ENCODE results near the gene MYBPC2. TPM values are rescaled to one million over a fixed set of nuclear protein-coding genes. Genes with fewer than 3 reads are reported as not detected.

MYBPC2 gene
- total RNA-seq (2022; extraction: Qiagen RNA extraction) = not detected in 5 replicates

DNA sequence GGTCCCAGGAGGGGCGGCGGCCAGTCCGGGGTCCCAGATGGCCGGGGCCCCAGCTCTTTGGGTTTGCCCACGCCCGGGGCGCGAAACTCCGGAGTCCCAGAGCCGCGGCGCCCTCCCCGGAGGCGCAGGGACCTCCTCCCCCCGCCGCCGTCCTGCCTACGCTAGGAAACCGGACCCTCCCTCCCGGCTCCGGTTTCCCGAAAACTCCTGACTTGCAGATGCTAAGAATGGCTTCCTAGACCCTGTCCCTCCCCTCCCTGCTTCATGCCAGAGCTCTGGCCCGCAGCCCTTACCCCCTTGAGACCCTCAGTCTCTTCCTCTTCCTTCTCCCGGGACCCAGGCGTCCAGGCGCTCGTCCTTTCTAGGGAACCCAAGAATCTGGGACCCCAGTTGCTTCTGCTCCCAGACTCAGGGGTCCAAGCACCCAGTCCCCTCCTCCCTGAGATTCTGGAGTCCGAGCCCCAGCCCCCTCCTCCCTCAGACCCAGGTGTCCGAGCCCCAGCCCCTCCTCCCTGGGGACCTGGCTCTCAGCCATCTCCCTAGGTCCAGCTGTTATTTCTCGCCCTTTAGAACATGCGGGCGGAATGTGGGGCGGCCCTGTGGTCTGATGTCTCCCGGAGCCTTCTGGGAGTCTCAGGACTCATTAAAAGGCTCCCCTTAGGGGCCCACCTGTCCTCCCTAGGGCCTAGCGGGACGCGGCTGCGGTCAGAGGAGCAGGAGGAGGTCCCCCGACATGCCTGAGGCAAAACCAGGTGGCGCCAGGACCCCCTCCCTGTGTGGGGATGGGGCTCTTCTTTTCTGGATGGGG is at the start of gene MYBPC2:
TSS of gene MYBPC2 (plus strand) at position 672 of the 808 bp plus-strand sequence. CDS start at position 734, 62 bp downstream.

DNA sequence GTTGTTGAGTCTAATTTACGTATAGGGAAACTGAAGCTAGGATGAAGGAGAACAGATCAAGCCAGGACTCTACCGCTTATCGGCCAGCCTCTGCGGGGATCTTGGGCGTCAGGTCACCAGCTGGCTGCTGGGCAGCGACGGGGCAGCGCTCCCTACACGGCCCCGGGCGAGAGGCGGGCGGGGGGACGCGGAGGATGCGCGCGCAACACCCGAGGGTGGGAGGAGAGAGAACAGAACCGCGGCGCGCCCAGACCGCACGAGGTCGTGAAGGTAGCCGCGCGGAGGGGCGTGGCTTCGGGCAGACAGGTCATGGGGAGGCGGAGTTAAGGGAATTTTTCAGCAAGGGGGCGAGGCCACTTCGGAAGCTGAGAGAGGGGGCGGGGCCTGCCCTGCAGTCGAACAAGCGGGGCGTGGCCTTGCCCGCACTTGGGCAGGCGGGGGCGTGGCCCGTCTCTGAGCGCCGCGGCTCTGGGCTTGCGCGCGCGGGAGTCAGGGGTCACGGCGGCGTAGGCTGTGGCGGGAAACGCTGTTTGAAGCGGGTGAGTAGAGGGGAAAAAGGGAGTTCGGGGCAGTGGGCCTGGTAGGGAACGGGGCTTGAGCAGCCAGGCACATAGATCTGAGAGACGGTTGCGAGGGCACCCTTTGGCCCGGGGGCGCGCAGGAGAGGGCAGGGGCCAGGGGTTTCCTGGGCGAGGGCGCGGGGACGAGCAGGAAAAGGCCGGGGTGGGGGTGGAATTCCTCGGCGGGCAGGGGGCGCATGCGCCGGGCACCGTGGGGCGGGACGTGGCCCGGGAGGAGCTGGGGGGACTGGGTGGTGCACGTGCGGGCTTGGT is 48.6 kb upstream of the MYBPC2 start, which contains the start of gene POLD1:
TSS of gene POLD1 (plus strand) at position 496 of the 833 bp plus-strand sequence. CDS start 14,505 bp downstream, outside the sequence.

DNA sequence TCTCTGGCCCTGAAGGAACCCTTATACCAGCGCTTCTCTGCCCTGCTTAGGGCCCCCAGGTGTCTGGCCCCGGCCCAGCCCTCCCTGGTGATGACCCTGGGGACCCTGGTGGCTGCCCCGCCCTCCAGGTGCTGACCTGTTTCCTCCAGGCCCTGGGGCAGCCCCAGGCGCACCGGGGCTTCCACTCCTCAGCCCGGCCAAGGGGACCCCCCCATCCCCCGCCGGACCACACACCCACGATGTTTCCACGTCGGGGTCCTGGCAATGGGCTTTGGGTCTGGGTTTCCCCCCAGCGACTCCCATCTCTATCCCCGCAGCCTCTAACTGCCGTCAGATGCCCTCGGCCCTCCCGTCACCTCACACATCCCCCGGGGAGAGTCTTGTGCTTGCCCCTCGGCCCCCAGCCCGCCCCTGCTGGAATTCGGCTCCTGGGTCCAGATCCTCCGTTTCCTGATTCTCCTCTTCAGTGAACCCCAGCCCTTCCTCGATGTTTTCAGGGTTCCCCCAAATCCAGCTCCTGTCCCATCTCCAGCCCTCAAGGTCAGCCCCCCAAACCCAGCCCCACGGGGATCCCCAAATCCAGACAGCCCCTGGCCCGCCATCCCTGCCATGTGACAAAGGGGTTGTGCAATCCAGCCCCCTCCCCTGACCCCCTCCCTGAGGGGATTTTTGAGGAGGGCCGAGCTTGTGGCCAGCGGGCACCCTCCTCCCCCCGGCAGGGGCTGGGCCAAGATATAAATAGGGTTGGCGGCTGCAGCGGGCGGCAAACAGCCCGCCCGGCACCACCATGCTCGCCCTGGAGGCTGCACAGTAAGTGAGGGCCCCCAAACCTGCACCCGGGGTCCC is 14.3 kb upstream of the MYBPC2 start, which contains the start of gene SPIB:
TSS of gene SPIB (plus strand) at position 763 of the 846 bp plus-strand sequence. CDS start at position 788, 25 bp downstream.

DNA sequence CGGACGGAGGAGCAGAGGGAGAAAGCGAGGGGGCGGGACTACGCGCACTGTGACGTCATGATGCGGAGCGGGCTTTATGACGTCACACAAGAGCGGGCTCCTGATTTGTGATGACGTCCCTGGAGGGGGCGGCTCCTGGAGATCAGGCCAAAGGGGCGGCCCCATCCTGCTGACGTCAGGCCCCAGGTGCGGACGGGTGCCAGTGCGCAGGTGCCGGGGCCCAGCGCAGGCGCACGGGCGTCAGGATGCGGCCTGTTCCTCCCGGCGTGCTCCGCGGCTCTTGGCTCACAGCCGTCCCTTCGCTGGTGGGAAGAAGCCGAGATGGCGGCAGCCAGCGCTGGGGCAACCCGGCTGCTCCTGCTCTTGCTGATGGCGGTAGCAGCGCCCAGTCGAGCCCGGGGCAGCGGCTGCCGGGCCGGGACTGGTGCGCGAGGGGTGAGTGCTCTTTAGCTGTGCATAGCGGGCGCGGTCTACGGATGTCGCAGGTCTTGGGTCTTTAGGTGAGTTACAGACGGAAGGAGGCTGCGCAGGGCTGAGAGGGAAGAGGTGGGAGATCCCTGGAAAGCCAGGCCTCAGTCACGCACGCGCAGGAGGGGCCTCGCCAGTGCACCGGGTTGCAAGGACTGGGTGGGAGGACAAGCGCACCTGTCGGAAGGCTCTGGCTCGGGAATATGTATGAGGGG is 43.7 kb downstream of the MYBPC2 start, which contains the start of the genes EMC10 and GARIN5A:
TSS of gene EMC10 (plus strand) at position 284 of the 683 bp plus-strand sequence. CDS start at position 322, 38 bp downstream.
TSS of gene GARIN5A (minus strand) at position 625 of the 683 bp plus-strand sequence. CDS start at position 165, 460 bp downstream.

DNA sequence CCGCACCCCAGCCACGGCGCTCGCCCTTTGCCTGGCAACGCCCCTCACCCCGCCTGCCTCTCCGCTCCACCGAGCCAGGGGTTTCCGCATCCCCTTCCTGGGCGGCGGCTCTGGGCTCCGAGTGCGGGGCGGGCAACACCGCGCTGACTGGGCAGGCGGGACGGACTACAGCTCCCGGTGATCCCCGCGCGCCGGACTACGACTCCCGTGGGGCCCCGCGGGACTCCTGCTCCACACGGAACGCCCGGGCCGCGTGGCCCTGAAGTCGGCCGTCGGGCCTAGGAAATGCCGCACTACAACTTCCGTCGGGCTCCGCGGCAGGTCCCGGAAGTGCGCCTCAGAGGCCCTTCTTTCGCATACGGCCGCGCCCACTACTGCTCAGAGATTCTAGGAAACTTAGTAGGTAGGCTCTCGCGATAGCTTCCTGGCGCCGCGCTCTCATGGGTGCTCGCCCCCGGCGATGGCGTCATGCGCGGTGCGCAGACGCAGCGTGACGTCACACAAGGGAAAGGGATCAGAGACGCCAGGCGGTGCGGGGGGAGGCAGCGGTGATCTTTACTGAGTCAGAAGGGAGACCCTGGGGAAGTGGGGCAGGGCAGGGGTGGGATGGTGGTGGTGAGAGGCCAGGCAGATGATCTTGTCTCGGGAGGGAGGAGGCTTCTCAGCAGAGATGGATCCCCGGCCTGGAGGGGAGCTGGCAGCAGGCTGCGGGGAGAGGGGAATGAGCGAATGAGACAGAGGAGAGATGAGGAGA is 78.6 kb downstream of the MYBPC2 start, which contains the start of gene JOSD2:
TSS of gene JOSD2 (minus strand) at position 123 of the 754 bp plus-strand sequence. CDS start 760 bp downstream, outside the sequence.

DNA sequence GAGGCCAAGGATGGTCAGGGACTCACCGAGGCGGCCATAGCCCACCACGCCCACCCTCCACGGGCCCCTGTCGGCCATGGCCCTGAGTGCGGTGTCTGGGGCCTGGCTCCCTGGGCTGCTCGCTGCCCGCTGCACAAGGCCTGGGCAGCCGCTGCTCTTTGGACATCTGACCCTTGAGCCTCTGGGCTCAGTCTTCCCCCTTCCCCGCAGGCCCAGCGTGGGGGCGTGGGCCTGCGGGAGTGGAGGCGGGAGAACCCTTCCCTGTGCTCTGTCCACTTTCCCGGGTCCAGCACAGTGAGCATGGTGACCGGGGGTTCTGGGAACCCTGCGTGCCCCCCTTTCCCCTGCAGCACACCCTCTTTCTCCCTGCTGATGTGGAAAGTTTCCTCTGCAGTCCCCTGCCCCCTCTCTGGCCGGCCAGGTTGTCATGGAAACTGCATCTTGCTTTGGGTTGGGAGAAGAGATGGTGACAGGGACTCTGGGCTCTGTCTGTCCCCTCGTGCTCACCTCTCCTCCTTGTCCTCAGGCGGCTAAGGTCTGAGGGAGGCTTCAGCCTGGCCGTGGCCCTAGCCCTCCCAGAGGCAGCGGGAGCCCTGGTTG is 81.2 kb downstream of the MYBPC2 start, which contains the start of gene ASPDH:
TSS of gene ASPDH (minus strand) at position 168 of the 600 bp plus-strand sequence. CDS start at position 78, 90 bp downstream.

Other genes starting within 250 kb of the MYBPC2 start
- gene MYH14, start 229.3 kb upstream of the MYBPC2 start, total RNA-seq (2022; extraction: Qiagen RNA extraction) = 4.4 to 7.8 TPM (median 7.2 TPM) in 5 replicates
- gene KCNC3, start 103.5 kb upstream of the MYBPC2 start, total RNA-seq (2022; extraction: Qiagen RNA extraction) = 0.98 to 1.7 TPM (median 1.7 TPM) in 5 replicates
- gene NAPSA, start 67.3 kb upstream of the MYBPC2 start, total RNA-seq (2022; extraction: Qiagen RNA extraction) = 0.32 to 1.1 TPM (median 0.84 TPM) in 5 replicates
- 55.3 to 72.9 TPM (median 70.2 TPM) in 5 replicates for gene NR1H2, start 56.4 kb upstream of the MYBPC2 start, total RNA-seq (2022; extraction: Qiagen RNA extraction)
- 44.4 to 82.0 TPM (median 73.4 TPM) in 5 replicates for gene POLD1, start 48.5 kb upstream of the MYBPC2 start, total RNA-seq (2022; extraction: Qiagen RNA extraction)
- 0.12 to 0.46 TPM (median 0.18 TPM) in 5 replicates for gene SPIB, start 14.0 kb upstream of the MYBPC2 start, total RNA-seq (2022; extraction: Qiagen RNA extraction)
- 109 to 144 TPM (median 140 TPM) in 5 replicates for gene EMC10, start 43.6 kb downstream of the MYBPC2 start, total RNA-seq (2022; extraction: Qiagen RNA extraction)
- gene GARIN5A, start 44.0 kb downstream of the MYBPC2 start, total RNA-seq (2022; extraction: Qiagen RNA extraction) = 1.6 to 1.9 TPM (median 1.8 TPM) in 5 replicates
- gene JOSD2, start 78.3 kb downstream of the MYBPC2 start, total RNA-seq (2022; extraction: Qiagen RNA extraction) = 60.1 to 72.6 TPM (median 68.8 TPM) in 5 replicates
- not detected in 5 replicates for gene ASPDH, start 81.0 kb downstream of the MYBPC2 start, total RNA-seq (2022; extraction: Qiagen RNA extraction)
- gene LRRC4B, start 135.5 kb downstream of the MYBPC2 start, total RNA-seq (2022; extraction: Qiagen RNA extraction) = 0.33 to 0.63 TPM (median 0.54 TPM) in 5 replicates
- 0.36 to 0.63 TPM (median 0.59 TPM) in 5 replicates for gene SYT3, start 207.0 kb downstream of the MYBPC2 start, total RNA-seq (2022; extraction: Qiagen RNA extraction)
- 5.2 to 7.6 TPM (median 6.2 TPM) in 5 replicates for gene C19orf81, start 216.6 kb downstream of the MYBPC2 start, total RNA-seq (2022; extraction: Qiagen RNA extraction)